Measurements from ENCODE around the gene BAZ2A.

DNA sequence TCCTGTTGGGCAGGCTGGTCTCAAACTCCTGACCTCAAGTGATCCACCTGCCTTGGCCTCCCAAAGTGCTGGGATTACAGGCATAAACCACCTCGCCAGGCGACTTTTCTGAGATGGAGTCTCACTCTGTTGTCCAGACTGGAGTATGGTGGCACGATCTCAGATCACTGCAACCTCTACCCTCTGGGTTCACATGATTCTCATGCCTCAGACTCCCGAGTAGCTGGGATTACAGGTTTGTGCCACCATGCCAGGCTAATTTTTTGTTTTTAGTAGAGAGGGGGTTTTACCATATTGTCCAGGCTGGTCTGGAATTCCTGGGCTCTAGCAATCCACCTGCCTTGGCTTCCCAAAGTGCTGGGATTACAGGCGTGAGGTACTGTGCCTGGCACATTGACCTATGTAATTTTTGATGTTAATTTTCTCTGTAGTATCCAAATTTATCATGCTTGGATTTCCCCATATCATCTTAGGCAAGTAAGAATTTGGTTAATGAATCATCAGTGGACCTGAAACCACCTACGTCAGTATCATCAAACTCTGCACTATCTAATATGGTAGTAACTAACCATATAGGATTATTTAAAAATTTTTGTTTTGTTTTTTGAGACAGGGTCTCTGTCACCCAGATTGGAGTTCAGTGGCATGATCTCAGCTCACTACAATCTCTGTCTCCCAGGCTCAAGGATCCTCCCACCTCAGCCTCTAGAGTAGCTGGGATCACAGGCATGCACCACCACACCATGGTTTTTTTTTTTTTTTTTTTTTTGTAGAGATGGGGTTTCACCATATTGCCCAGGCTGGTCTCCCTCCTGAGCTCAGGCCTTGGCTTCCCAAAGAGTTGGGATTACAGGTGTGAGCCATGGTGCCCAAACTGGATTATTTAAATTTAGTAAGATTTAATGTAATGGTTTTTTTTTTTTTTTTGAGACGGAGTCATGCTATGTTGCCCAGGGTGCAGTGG lies 27.6 kb upstream of the BAZ2A start:
- TF ChIP-seq, protein P1, sequence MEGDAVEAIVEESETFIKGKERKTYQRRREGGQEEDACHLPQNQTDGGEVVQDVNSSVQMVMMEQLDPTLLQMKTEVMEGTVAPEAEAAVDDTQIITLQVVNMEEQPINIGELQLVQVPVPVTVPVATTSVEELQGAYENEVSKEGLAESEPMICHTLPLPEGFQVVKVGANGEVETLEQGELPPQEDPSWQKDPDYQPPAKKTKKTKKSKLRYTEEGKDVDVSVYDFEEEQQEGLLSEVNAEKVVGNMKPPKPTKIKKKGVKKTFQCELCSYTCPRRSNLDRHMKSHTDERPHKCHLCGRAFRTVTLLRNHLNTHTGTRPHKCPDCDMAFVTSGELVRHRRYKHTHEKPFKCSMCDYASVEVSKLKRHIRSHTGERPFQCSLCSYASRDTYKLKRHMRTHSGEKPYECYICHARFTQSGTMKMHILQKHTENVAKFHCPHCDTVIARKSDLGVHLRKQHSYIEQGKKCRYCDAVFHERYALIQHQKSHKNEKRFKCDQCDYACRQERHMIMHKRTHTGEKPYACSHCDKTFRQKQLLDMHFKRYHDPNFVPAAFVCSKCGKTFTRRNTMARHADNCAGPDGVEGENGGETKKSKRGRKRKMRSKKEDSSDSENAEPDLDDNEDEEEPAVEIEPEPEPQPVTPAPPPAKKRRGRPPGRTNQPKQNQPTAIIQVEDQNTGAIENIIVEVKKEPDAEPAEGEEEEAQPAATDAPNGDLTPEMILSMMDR (conservative IDR thresholded peaks at IDR 0.05; ENCODE audit: low read length), result no peak
- no peak for TF ChIP-seq EZH2phosphoT487 (IDR thresholded peaks at IDR 0.05; ENCODE audit: borderline replicate concordance, low read depth, low read length)
